GM21526 (cell line): ENCODE measurements around the gene ANGEL1.

Experiments used
- ATAC-seq: cut with Tn5 transposase; IDR thresholded peaks from one replicate; pipeline ENCODE4 v1.9.1; 2021; ENCODE audit warnings: moderate library complexity; ENCODE audit not compliant: unreplicated experiment, low FRiP score

Gene ANGEL1

GRCh38 chr14:76812422-76813383, at the start of gene ANGEL1:
ANGEL1 (minus strand) TSS chr14:76812882; CDS start chr14:76812827, 55 bp downstream.
- peak; percentile 67 for ATAC-seq

GRCh38 chr14:76861574-76862255, 49.0 kb upstream of the ANGEL1 start:
- ATAC-seq, result no peak

GRCh38 chr14:76856769-76857168, 44.1 kb upstream of the ANGEL1 start:
- no peak for ATAC-seq

GRCh38 chr14:76855066-76855465, 42.4 kb upstream of the ANGEL1 start:
- ATAC-seq, result no peak

GRCh38 chr14:76848879-76849278, 36.2 kb upstream of the ANGEL1 start:
- ATAC-seq, result no peak

GRCh38 chr14:76846331-76847047, 33.8 kb upstream of the ANGEL1 start:
- no peak for ATAC-seq

- ATAC-seq, result no peak
These were observed 31.5 kb upstream of the ANGEL1 start for GRCh38 chr14:76844223-76844622.

- no peak for ATAC-seq
These were observed 29.7 kb upstream of the ANGEL1 start for GRCh38 chr14:76842414-76842813.

GRCh38 chr14:76837524-76837923, 24.8 kb upstream of the ANGEL1 start:
- ATAC-seq, result no peak

GRCh38 chr14:76836029-76836630, 23.4 kb upstream of the ANGEL1 start:
- no peak for ATAC-seq

- ATAC-seq, result no peak
These were observed 21.6 kb upstream of the ANGEL1 start for GRCh38 chr14:76834241-76834661.

- no peak for ATAC-seq
These were observed 20.3 kb upstream of the ANGEL1 start for GRCh38 chr14:76833011-76833410.

- ATAC-seq, result no peak
These were observed 19.9 kb upstream of the ANGEL1 start for GRCh38 chr14:76832503-76832988.

- no peak for ATAC-seq
These were observed 17.9 kb upstream of the ANGEL1 start for GRCh38 chr14:76830556-76830955.

GRCh38 chr14:76829650-76830421, 17.2 kb upstream of the ANGEL1 start:
- no peak for ATAC-seq

- ATAC-seq, result no peak
These were observed 16.3 kb upstream of the ANGEL1 start for GRCh38 chr14:76829013-76829365.

- ATAC-seq, result no peak
These were observed 15.8 kb upstream of the ANGEL1 start for GRCh38 chr14:76828339-76829012.

GRCh38 chr14:76827696-76828296, 15.1 kb upstream of the ANGEL1 start:
- ATAC-seq, result no peak

GRCh38 chr14:76826122-76826521, 13.4 kb upstream of the ANGEL1 start, which contains the start of gene LRRC74A:
LRRC74A (plus strand) TSS chr14:76826408; CDS start chr14:76826698, 290 bp downstream.
- ATAC-seq, result no peak
